Endothelial cell (in vitro differentiated cells): ENCODE data around the gene ZIC5. TPM values are rescaled to one million over a fixed set of nuclear protein-coding genes. Genes with fewer than 3 reads are reported as not detected.
A peak's percentile ranks its signal among the peaks of the same experiment; 100 is the strongest.

ENCODE experiments used
- DNase-seq: peaks from one replicate; pipeline ENCODE4 v3.0.0; 2021; ENCODE audit warnings: low spot score
- H3K27ac Mint-ChIP-seq: one replicate; pipeline ENCODE4 v1.8.0; 2021; ENCODE audit warnings: mixed read lengths, inconsistent platforms; ENCODE audit not compliant: unreplicated experiment
- H3K27me3 Mint-ChIP-seq: one replicate; pipeline ENCODE4 v1.8.0; 2021; ENCODE audit warnings: mild to moderate bottlenecking, moderate library complexity, mixed read lengths, inconsistent platforms; ENCODE audit not compliant: unreplicated experiment
- H3K36me3 Mint-ChIP-seq: one replicate; pipeline ENCODE4 v1.8.0; 2021; ENCODE audit warnings: mild to moderate bottlenecking, low read depth, mixed read lengths, inconsistent platforms; ENCODE audit not compliant: unreplicated experiment
- H3K4me1 Mint-ChIP-seq: one replicate; pipeline ENCODE4 v1.8.0; 2021; ENCODE audit warnings: mild to moderate bottlenecking, mixed read lengths, inconsistent platforms; ENCODE audit not compliant: unreplicated experiment
- H3K4me3 Mint-ChIP-seq: one replicate; pipeline ENCODE4 v1.8.0; 2021; ENCODE audit warnings: mild to moderate bottlenecking, mixed read lengths, inconsistent platforms; ENCODE audit not compliant: unreplicated experiment
- H3K9me3 Mint-ChIP-seq: one replicate; pipeline ENCODE4 v1.8.0; 2021; ENCODE audit warnings: mixed read lengths, inconsistent platforms; ENCODE audit not compliant: unreplicated experiment
- total RNA-seq: library from RNA; stranded (reverse); fragmentation: NEBNext Ultra II Directional; extraction: Animal tissue kit (Norgen Biotek cat#: 25700); gene quantifications from one replicate; pipeline ENCODE4 v1.2.1, GENCODE V29; 2021; ENCODE audit not compliant: unreplicated experiment
- TF ChIP-seq, protein P1 (sequence below): fragments of 200-600 bp; sonication (generic); IDR thresholded peaks from one replicate; pipeline ENCODE4 v1.5.0; 2021; ENCODE audit warnings: antibody characterized with exemption; ENCODE audit not compliant: unreplicated experiment

ZIC5 gene
- total RNA-seq, 1 donor from 2014 or later, result 0.10 TPM

DNA sequence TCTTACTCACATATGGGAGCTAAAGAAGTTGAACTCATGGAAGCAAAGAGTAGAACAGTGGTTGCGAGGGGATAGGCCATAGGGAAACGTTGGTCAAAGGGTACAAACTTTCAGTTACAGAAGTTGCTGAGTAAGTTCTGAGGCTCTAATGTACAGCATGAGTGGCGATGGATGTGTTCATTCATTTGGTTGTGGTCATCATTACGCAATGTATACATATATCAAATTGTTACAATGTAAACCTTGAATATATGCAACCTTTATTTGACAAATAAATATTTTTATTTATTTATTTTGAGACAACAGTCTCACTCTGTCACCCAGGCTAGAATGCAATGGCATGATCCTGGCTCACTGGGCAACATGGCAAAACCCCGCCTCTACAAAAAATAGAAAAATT is 38.7 kb downstream of the ZIC5 start:
- no peak overlapping the region for H3K27ac Mint-ChIP-seq
- H3K27me3 Mint-ChIP-seq, result peaks cover 2% of the 10 kb centered on the region
- TF ChIP-seq, protein P1, sequence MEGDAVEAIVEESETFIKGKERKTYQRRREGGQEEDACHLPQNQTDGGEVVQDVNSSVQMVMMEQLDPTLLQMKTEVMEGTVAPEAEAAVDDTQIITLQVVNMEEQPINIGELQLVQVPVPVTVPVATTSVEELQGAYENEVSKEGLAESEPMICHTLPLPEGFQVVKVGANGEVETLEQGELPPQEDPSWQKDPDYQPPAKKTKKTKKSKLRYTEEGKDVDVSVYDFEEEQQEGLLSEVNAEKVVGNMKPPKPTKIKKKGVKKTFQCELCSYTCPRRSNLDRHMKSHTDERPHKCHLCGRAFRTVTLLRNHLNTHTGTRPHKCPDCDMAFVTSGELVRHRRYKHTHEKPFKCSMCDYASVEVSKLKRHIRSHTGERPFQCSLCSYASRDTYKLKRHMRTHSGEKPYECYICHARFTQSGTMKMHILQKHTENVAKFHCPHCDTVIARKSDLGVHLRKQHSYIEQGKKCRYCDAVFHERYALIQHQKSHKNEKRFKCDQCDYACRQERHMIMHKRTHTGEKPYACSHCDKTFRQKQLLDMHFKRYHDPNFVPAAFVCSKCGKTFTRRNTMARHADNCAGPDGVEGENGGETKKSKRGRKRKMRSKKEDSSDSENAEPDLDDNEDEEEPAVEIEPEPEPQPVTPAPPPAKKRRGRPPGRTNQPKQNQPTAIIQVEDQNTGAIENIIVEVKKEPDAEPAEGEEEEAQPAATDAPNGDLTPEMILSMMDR, result no peak
- DNase-seq, result no peak
- H3K36me3 Mint-ChIP-seq, result no peaks in the 10 kb centered on the region
- H3K4me3 Mint-ChIP-seq, result no peak overlapping the region
- peaks cover 12% of the 10 kb centered on the region for H3K4me1 Mint-ChIP-seq
- H3K9me3 Mint-ChIP-seq, result no peaks in the 10 kb centered on the region

- Mint-ChIP-seq H3K4me1 (peaks cover 12% of the 10 kb centered on the region), H3K4me3 (no peak overlapping the region), H3K36me3 (no peaks in the 10 kb centered on the region), H3K9me3 (no peaks in the 10 kb centered on the region), H3K27me3 (peaks cover 2% of the 10 kb centered on the region), H3K27ac (peak overlapping the region; percentile 2)
- DNase-seq, result no peak
- TF ChIP-seq, protein P1, result no peak
Observed at GRCh38 chr13:99930925-99931324, 40.6 kb downstream of the ZIC5 start.

DNA sequence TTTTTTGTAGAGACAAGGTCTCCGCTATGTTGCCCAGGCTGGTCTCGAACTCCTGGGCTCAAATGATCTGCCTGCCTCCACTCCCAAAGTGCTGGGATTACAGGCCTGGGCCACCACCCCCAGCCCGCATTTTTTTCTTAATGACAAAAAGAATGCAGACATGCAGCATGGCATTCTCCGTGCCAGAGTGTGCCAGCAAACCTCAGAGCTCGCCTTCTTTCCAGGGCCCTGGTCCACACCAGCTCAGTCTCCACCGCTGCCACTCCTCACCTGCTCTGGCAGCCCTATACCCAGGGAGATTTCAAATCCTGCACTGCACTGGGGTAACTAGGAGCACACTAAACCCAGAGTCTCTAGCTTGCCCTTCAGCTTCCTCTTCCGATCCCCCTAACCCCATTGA is 41.7 kb downstream of the ZIC5 start:
- H3K27ac Mint-ChIP-seq, result no peak overlapping the region
- H3K27me3 Mint-ChIP-seq, result peaks cover 2% of the 10 kb centered on the region
- TF ChIP-seq, protein P1, result no peak
- peaks cover 12% of the 10 kb centered on the region for H3K4me1 Mint-ChIP-seq
- H3K4me3 Mint-ChIP-seq, result no peak overlapping the region
- H3K36me3 Mint-ChIP-seq, result no peaks in the 10 kb centered on the region
- DNase-seq, result no peak
- no peaks in the 10 kb centered on the region for H3K9me3 Mint-ChIP-seq

DNA sequence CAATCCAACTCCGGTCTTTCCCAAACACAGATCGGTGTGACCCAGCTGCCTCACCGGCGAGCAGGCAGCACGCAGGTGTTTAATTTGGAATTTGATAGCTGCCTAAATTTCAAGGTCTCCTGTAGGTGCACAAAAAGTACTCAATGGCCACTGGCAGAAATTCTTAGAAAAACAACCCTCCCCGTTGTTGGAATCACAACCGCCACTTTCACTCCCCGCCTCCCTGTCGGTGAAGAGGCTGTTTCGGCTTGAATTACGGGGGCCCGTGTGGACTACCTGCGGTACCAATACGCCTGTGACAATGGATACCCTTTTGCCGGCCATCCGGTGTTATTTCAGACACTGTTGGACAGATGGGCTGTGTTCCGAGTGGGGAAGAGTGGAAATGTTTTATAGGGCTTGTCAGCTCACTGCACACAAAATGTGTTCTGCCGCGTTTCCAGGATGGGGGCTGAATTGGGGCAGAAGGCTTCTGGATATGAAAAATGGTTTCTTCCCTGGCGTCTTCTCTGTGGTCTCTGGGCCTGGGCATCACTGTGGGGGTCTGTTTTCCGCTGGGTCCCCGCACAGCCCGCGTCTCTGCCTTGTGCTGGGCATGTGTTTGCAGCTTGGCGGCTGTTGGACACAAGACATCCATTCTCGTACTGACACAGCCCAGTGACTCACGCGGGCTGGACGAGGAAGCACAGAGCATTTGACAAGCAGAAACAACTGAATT is 45.4 kb downstream of the ZIC5 start:
- DNase-seq, result no peak
- H3K4me3 Mint-ChIP-seq, result no peak overlapping the region
- TF ChIP-seq, protein P1, result no peak
- H3K36me3 Mint-ChIP-seq, result no peaks in the 10 kb centered on the region
- H3K27me3 Mint-ChIP-seq, result peaks cover 2% of the 10 kb centered on the region
- no peak overlapping the region for H3K27ac Mint-ChIP-seq
- peaks cover 11% of the 10 kb centered on the region for H3K4me1 Mint-ChIP-seq
- H3K9me3 Mint-ChIP-seq, result no peaks in the 10 kb centered on the region

- TF ChIP-seq, protein P1, result no peak
- no peaks in the 10 kb centered on the region for H3K27me3 Mint-ChIP-seq
- peaks cover 5% of the 10 kb centered on the region for H3K4me1 Mint-ChIP-seq
- no peak for DNase-seq
- no peaks in the 10 kb centered on the region for H3K36me3 Mint-ChIP-seq
- H3K4me3 Mint-ChIP-seq, result no peak overlapping the region
- H3K27ac Mint-ChIP-seq, result no peak overlapping the region
- H3K9me3 Mint-ChIP-seq, result no peaks in the 10 kb centered on the region
Observed at GRCh38 chr13:99923877-99924582, 47.5 kb downstream of the ZIC5 start.
